ENCODE measurements around the gene SLC17A2. TPM values are rescaled to one million over a fixed set of nuclear protein-coding genes. Genes with fewer than 3 reads are reported as not detected.
A peak's percentile ranks its signal among the peaks of the same experiment; 100 is the strongest.
"Not testable (repeated sequence)": the region's sequence is repeated elsewhere in the genome, so short reads cannot be mapped to it uniquely, and the experiment has no call there.

The SLC17A2 gene
- total RNA-seq, 4 donors from 2014 or later = not detected

DNA sequence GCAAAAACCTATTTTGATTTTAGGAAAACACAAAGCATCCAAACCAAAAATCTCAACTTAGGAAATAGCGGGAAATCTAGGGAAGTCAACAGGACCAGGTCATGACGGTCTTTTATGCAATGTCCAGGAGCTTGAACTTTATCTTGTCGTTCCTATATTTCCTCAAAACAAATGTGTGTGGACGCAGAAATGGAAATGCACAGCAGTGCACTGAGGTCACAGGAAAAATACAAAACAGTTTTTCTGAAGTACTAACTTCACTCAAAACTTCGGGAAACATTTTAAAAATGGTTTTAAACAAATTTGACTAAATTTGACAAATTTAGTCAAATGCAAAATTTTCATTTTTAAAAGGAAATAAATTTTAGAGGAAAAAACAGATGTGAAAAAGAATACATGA is 5.5 kb upstream of the SLC17A2 start:
- no peaks in the 10 kb centered on the region for H3K4me1 ChIP-seq
- no peaks in the 10 kb centered on the region for H3K27me3 ChIP-seq
- H3K4me3 ChIP-seq = no peak overlapping the region
- 90% methylated on average over 5 of the region's 5 CpGs for WGBS
- intact Hi-C loops (cut with DNase I) = no loop called here
- DNase-seq (ENCODE audit: extremely low spot score) = peak; percentile 5
- no peaks in the 10 kb centered on the region for H3K36me3 ChIP-seq
- H3K9me3 ChIP-seq = no peaks in the 10 kb centered on the region
- TF ChIP-seq POLR2A (IDR thresholded peaks at IDR 0.05; ENCODE audit: low read depth) = no peak
- no peak for TF ChIP-seq EP300 (IDR thresholded peaks at IDR 0.05)
- TF ChIP-seq CTCF (IDR thresholded peaks at IDR 0.05) = no peak
- TF ChIP-seq POLR2AphosphoS5 (IDR thresholded peaks at IDR 0.05) = no peak
- H3K27ac ChIP-seq (replicated peaks in 1 of 4) = no peak overlapping the region

DNA sequence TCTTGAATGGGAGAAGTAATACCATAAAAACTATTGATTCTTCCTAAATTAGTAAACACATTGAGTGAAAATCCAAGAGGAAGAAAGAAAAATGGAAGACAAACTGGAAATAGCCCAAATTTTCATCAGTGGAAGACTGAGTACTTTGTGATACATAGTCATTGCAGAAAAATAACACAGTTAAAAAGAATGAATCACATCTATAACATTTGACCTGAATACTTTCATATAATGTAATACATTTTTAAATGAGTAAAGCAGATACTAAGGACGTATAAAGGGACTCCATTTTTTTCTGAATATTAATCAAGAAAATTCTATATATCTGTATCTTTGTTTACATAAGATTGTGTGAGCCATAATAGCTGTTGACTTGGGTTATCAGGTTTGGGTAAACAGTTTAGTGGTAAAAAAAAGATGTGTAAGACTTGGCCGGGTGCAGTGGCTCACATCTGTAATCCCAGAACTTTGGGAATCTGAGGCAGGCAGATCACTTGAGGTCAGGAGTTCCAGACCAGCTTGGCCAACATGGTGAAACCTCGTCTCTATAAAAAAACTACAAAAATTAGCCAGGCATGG is 4.3 kb upstream of the SLC17A2 start:
- no peak overlapping the region for H3K4me3 ChIP-seq
- peak; percentile 5 for DNase-seq (ENCODE audit: extremely low spot score)
- no peak overlapping the region for H3K27ac ChIP-seq (replicated peaks in 1 of 4)
- no peaks in the 10 kb centered on the region for H3K36me3 ChIP-seq
- no peaks in the 10 kb centered on the region for H3K27me3 ChIP-seq
- intact Hi-C loops (cut with DNase I) = no loop called here
- H3K9me3 ChIP-seq = no peaks in the 10 kb centered on the region
- H3K4me1 ChIP-seq = no peaks in the 10 kb centered on the region
- no peak for TF ChIP-seq POLR2AphosphoS5 (IDR thresholded peaks at IDR 0.05)
- no peak for TF ChIP-seq POLR2A (IDR thresholded peaks at IDR 0.05; ENCODE audit: low read depth)
- 76% methylated on average over 3 of the region's 3 CpGs for WGBS

DNA sequence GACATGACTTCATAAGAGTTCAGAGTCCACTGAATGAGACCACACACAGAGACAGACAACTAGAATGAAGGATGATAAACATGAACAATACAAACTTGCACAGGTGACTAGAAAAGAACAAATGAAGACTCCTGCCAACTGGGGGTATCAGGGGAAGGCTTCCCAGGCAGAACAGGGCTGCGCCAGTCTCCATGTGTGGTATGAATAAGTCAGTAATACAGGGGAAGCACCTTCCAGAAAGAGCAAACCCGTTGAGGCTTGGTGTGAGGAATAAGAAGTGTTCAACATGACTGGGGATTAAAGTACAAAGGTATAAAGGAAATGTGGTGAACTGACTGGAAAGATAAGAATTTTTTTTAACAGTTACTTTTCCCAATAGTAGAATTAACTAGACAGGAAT is 3.7 kb upstream of the SLC17A2 start:
- H3K27me3 ChIP-seq = no peaks in the 10 kb centered on the region
- no peak overlapping the region for H3K4me3 ChIP-seq
- DNase-seq (ENCODE audit: extremely low spot score) = peak; percentile 12
- H3K36me3 ChIP-seq = no peaks in the 10 kb centered on the region
- intact Hi-C loops (cut with DNase I) = no loop called here
- no peaks in the 10 kb centered on the region for H3K9me3 ChIP-seq
- H3K4me1 ChIP-seq = no peaks in the 10 kb centered on the region
- no peak for TF ChIP-seq EP300 (IDR thresholded peaks at IDR 0.05)
- no peak for TF ChIP-seq CTCF (IDR thresholded peaks at IDR 0.05)
- TF ChIP-seq POLR2AphosphoS5 (IDR thresholded peaks at IDR 0.05) = no peak
- TF ChIP-seq POLR2A (IDR thresholded peaks at IDR 0.05; ENCODE audit: low read depth) = no peak
- H3K27ac ChIP-seq (replicated peaks in 1 of 4) = no peak overlapping the region
- 69% methylated on average over 2 of the region's 2 CpGs for WGBS

DNA sequence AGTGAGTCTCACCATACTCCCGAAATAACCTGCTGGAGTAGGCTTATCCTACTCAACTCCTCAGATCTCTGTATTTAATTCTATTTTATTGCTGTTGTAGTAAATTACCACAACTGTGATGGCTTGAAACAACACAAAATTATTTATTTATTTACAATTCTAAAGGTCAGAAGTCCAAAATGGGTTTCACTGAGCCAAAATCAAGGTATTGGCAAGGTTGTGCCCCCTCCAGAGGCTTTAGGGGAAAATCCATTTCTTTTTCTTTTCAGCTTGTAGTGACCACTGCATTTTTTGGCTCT is 869 bp upstream of the SLC17A2 start:
- Histone ChIP-seq H3K36me3 (no peaks in the 10 kb centered on the region), H3K27me3 (no peaks in the 10 kb centered on the region), H3K4me1 (no peaks in the 10 kb centered on the region), H3K27ac (replicated peaks in 1 of 4) (no peak overlapping the region), H3K4me3 (no peak overlapping the region), H3K9me3 (no peaks in the 10 kb centered on the region)
- 64% methylated on average over 1 of the region's 1 CpG for WGBS
- intact Hi-C loops (cut with DNase I) = no loop called here
- no peak for DNase-seq (ENCODE audit: extremely low spot score)
- TF ChIP-seq POLR2AphosphoS5 (IDR thresholded peaks at IDR 0.05) = no peak
- no peak for TF ChIP-seq POLR2A (IDR thresholded peaks at IDR 0.05; ENCODE audit: low read depth)
- TF ChIP-seq EP300 (IDR thresholded peaks at IDR 0.05) = no peak
- TF ChIP-seq CTCF (IDR thresholded peaks at IDR 0.05) = no peak

DNA sequence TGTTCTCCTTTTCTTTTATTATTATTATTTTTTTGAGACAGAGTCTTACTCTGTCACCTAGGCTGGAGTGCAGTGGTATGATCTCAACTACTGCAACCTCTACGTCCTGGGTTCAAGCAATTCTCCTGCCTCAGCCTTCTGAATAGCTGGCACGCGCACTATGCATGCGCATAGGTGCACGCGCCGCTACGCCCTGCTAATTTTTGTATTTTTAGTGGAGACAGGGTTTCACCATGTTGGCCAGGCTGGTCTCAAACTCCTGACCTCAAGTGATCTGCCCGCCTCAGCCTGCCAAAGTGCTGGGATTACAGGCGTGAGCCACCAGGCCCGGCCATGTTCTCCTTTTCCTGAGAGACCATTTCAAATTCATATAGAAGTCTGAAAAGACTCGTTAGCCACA is 706 bp downstream of the SLC17A2 start:
- H3K27ac ChIP-seq (replicated peaks in 1 of 4); H3K4me1 ChIP-seq; H3K36me3 ChIP-seq; intact Hi-C loops (cut with DNase I); H3K27me3 ChIP-seq; H3K4me3 ChIP-seq; H3K9me3 ChIP-seq: not testable (repeated sequence)
- peak; percentile 34 for DNase-seq (ENCODE audit: extremely low spot score)
- 86% methylated on average over 12 of the region's 12 CpGs for WGBS

GRCh38 chr6:25928562-25929324 is 1.7 kb downstream of the SLC17A2 start:
- intact Hi-C loops (cut with DNase I) = no loop called here
- 85% methylated on average over 4 of the region's 4 CpGs for WGBS
- Histone ChIP-seq H3K4me1 (no peaks in the 10 kb centered on the region), H3K9me3 (no peaks in the 10 kb centered on the region), H3K4me3 (no peak overlapping the region), H3K27me3 (peaks cover 0 to 3% (median 0%) of the 10 kb centered on the region in 4 donors), H3K27ac (replicated peaks in 1 of 4) (no peak overlapping the region), H3K36me3 (no peaks in the 10 kb centered on the region)
- no peak for DNase-seq (ENCODE audit: extremely low spot score)
- no peak for TF ChIP-seq POLR2A (IDR thresholded peaks at IDR 0.05; ENCODE audit: low read depth)
- no peak for TF ChIP-seq POLR2AphosphoS5 (IDR thresholded peaks at IDR 0.05)
- TF ChIP-seq CTCF (IDR thresholded peaks at IDR 0.05) = no peak
- TF ChIP-seq EP300 (IDR thresholded peaks at IDR 0.05) = no peak

All from esophagus muscularis mucosa (tissue), 4 donors.